Fibroblast of lung (primary cell): ENCODE measurements around the gene C6orf141. TPM values are rescaled to one million over a fixed set of nuclear protein-coding genes. Genes with fewer than 3 reads are reported as not detected.

Source experiments
- DNase-seq, 2 donors: peaks; one replicate each; pipeline versions ENCODE4 v3.0.0 to v3.0.0-alpha.2; 2010; ENCODE audit warnings: low read depth in 2 of 2
- H2AFZ ChIP-seq: 2 replicates; pipeline ENCODE4 v1.5.1; 2012; ENCODE audit warnings: low read length, control low read depth, inconsistent platforms
- H3K27ac ChIP-seq: 2 replicates; pipeline ENCODE4 v1.5.1; 2011; ENCODE audit warnings: low read length, control low read depth; ENCODE audit not compliant: insufficient read depth
- H3K27me3 ChIP-seq: 2 replicates; pipeline ENCODE4 v1.5.1; 2011; ENCODE audit warnings: mild to moderate bottlenecking, low read length; ENCODE audit not compliant: control insufficient read depth, insufficient read depth
- H3K36me3 ChIP-seq: 2 replicates; pipeline ENCODE4 v1.5.1; 2011; ENCODE audit warnings: low read length; ENCODE audit not compliant: control insufficient read depth, insufficient read depth
- H3K4me1 ChIP-seq: 2 replicates; pipeline ENCODE4 v1.5.1; 2011; ENCODE audit warnings: low read length; ENCODE audit not compliant: control insufficient read depth, insufficient read depth; ENCODE audit errors: extremely low read depth
- H3K4me2 ChIP-seq: 2 replicates; pipeline ENCODE4 v1.5.1; 2011; ENCODE audit warnings: low read length, control low read depth; ENCODE audit not compliant: insufficient read depth; ENCODE audit errors: extremely low read depth
- H3K4me3 ChIP-seq, 4 experiments: fragments of 200-600 bp in 1 of 4; sonication (generic) in 1 of 4; replicated peaks in 1 of 4; 2 replicates each; pipeline ENCODE4 v1.5.1; 2011 to 2016; ENCODE audit warnings: low read length in 4 of 4, low read depth in 3 of 4, mild to moderate bottlenecking in 3 of 4, control low read depth in 2 of 4, inconsistent platforms in 1 of 4, mixed read lengths in 1 of 4; ENCODE audit not compliant: insufficient read depth in 1 of 4; ENCODE audit errors: control extremely low read depth in 1 of 4
- H3K79me2 ChIP-seq: 2 replicates; pipeline ENCODE4 v1.5.1; 2012; ENCODE audit warnings: mild to moderate bottlenecking, low read length, inconsistent platforms; ENCODE audit not compliant: control insufficient read depth, insufficient read depth
- H3K9ac ChIP-seq: 2 replicates; pipeline ENCODE4 v1.5.1; 2011; ENCODE audit warnings: mild to moderate bottlenecking, low read length, control low read depth; ENCODE audit not compliant: insufficient read depth
- H3K9me3 ChIP-seq: 2 replicates; pipeline ENCODE4 v1.5.1; 2012; ENCODE audit warnings: low read depth, low read length; ENCODE audit not compliant: control insufficient read depth, insufficient read depth
- H4K20me1 ChIP-seq: 2 replicates; pipeline ENCODE4 v1.5.1; 2011; ENCODE audit warnings: low read length; ENCODE audit not compliant: control insufficient read depth, insufficient read depth; ENCODE audit errors: extremely low read depth
- EZH2 ChIP-seq: IDR thresholded peaks from 2 replicates; pipeline ENCODE4 v1.5.1; 2012; ENCODE audit warnings: low read length, control low read depth, mild to moderate bottlenecking; ENCODE audit errors: missing control alignments
- polyA plus RNA-seq, 2 donors: library from polyadenylated mRNA; depleted of rRNA in 1 of 2; stranded (reverse) in 1 of 2; unstranded in 1 of 2; fragments of >200 nt; gene quantifications; 2 replicates each; pipeline ENCODE4 v1.2.1, GENCODE V29; 2011 to 2012; ENCODE audit warnings: missing spikeins in 1 of 2
- total RNA-seq: library from RNA; depleted of rRNA; stranded (reverse); fragments of >200 nt; gene quantifications from 2 replicates; pipeline ENCODE4 v1.2.1, GENCODE V29; 2014
- TF ChIP-seq, protein P1 (sequence below), 2 donors: IDR thresholded peaks in 1 of 2; conservative IDR thresholded peaks in 1 of 2; 1 replicate in 1 of 2; 2 replicates in 1 of 2; pipeline ENCODE4 v1.5.1; 2011 to 2012; ENCODE audit warnings: low read length in 2 of 2, control low read depth in 1 of 2, inconsistent platforms in 1 of 2, low read depth in 1 of 2, mild to moderate bottlenecking in 1 of 2

The C6orf141 gene
- total and polyA plus RNA-seq, 2 donors (not counting 1 experiment from before 2014, with no cell fraction given): 0.06 to 0.33 TPM

DNA sequence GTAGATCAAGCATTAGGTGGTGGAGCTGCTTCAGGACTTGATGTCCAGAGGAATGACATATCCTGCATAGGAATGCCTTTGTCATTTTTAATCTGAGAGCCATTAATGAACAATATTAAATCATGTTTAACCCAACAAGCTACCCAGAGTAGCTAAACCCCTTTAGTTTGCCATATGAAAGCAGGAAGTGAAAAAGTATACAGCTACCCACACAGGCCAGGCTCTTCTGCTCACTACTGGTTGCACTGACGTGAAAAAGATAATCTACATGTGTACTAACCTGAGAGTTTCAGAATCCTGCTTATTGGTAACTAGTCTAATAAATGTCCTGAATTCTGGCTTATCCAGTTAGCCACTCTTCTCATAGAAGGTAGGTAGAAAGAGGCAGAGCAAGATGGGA, 30.8 kb upstream of the C6orf141 start:
- Histone ChIP-seq H3K9ac (no peak overlapping the region), H3K27ac (no peak overlapping the region), H3K27me3 (no peaks in the 10 kb centered on the region), H3K9me3 (no peaks in the 10 kb centered on the region), H3K36me3 (no peaks in the 10 kb centered on the region), H4K20me1 (no peaks in the 10 kb centered on the region), H2AFZ (no peak overlapping the region), H3K4me2 (no peak overlapping the region), H3K4me1 (no peaks in the 10 kb centered on the region), H3K4me3 (no peak overlapping the region), H3K79me2 (no peaks in the 10 kb centered on the region)
- no peak for DNase-seq
- TF ChIP-seq, protein P1, sequence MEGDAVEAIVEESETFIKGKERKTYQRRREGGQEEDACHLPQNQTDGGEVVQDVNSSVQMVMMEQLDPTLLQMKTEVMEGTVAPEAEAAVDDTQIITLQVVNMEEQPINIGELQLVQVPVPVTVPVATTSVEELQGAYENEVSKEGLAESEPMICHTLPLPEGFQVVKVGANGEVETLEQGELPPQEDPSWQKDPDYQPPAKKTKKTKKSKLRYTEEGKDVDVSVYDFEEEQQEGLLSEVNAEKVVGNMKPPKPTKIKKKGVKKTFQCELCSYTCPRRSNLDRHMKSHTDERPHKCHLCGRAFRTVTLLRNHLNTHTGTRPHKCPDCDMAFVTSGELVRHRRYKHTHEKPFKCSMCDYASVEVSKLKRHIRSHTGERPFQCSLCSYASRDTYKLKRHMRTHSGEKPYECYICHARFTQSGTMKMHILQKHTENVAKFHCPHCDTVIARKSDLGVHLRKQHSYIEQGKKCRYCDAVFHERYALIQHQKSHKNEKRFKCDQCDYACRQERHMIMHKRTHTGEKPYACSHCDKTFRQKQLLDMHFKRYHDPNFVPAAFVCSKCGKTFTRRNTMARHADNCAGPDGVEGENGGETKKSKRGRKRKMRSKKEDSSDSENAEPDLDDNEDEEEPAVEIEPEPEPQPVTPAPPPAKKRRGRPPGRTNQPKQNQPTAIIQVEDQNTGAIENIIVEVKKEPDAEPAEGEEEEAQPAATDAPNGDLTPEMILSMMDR (conservative IDR thresholded peaks at IDR 0.05 in 1 of 2, IDR thresholded peaks at IDR 0.05 in 1 of 2; ENCODE audit: low read depth in 1 of 2, low read length in 2 of 2): no peak
- TF ChIP-seq EZH2: no peak

DNA sequence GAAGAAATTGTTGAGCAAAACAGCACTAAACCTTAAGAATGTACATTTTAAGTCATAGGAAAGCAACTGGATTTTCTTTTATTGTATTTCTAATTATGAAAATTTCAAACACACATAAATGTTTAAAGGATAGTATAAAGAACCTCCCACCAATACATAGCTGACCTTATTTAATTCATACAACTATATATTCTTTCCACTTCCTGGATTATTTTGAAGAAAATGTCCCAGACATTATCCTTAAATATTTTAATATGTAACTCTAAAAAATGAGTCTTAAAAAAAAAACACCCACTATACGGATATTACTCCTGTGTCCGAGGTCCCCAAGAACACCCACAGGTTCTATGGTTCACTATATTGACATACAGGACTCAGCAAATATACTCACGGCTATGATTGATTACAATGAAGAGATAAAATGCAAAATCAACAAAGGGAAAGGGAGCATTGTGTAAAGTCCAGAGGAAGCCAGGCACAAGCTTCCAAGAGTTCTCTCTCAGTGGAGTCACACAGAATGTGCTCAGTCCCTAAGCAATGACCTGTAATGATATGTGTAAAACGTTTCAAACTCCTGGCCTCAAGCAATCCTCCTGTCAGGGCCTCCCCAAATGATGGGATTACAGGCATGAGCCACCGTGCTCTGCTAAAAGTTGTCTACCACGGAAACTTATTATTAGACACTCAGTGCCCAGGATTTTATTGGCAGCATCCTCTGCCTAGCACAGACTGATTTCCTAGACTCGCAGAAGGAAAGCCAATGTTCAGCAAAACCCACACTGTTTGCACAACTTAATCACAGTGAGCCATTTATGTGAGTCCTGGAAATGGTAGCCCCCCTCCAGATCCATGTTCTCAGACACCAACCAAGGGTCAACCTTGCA, 27.5 kb upstream of the C6orf141 start:
- H3K9ac ChIP-seq: no peak overlapping the region
- no peaks in the 10 kb centered on the region for H3K9me3 ChIP-seq
- no peak overlapping the region for H2AFZ ChIP-seq
- no peak overlapping the region for H3K4me2 ChIP-seq
- H3K4me1 ChIP-seq: no peaks in the 10 kb centered on the region
- DNase-seq: no peak
- H3K27ac ChIP-seq: no peak overlapping the region
- no peaks in the 10 kb centered on the region for H3K36me3 ChIP-seq
- no peaks in the 10 kb centered on the region for H3K27me3 ChIP-seq
- no peaks in the 10 kb centered on the region for H3K79me2 ChIP-seq
- H4K20me1 ChIP-seq: no peaks in the 10 kb centered on the region
- TF ChIP-seq, protein P1 (conservative IDR thresholded peaks at IDR 0.05 in 1 of 2, IDR thresholded peaks at IDR 0.05 in 1 of 2; ENCODE audit: low read depth in 1 of 2, low read length in 2 of 2): no peak
- TF ChIP-seq EZH2: no peak
- H3K4me3 ChIP-seq: no peak overlapping the region

DNA sequence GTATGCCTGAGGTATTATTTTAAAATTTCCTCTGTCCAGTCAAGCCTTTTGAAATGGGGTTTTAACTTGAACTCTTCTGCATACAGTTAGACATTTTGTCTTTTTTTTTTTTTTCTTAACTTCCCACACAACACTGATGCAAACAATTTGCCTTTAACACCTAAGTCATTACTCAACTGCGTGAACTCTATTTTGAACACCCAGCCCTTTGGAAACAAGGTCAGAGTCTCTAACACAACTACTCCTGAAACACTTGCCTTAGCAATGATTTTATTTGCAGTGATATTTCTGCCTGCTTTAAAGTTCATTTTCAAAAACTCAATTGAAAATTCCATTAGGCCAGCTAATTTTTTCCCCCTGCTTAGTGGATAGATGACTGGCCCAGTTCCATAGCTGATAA, 26.6 kb upstream of the C6orf141 start:
- Histone ChIP-seq H3K27me3 (no peaks in the 10 kb centered on the region), H3K4me2 (no peak overlapping the region), H3K79me2 (no peaks in the 10 kb centered on the region), H3K36me3 (no peaks in the 10 kb centered on the region), H3K9ac (no peak overlapping the region), H2AFZ (no peak overlapping the region), H4K20me1 (no peaks in the 10 kb centered on the region), H3K4me1 (no peaks in the 10 kb centered on the region), H3K9me3 (no peaks in the 10 kb centered on the region), H3K4me3 (no peak overlapping the region), H3K27ac (no peak overlapping the region)
- DNase-seq: no peak
- TF ChIP-seq, protein P1 (conservative IDR thresholded peaks at IDR 0.05 in 1 of 2, IDR thresholded peaks at IDR 0.05 in 1 of 2; ENCODE audit: low read depth in 1 of 2, low read length in 2 of 2): no peak
- no peak for TF ChIP-seq EZH2
